Spleen (tissue), 11 donors: Measurements from ENCODE around the gene ETV4. TPM values are rescaled to one million over a fixed set of nuclear protein-coding genes. Genes with fewer than 3 reads are reported as not detected.

ENCODE experiments used
- DNase-seq: peaks from one replicate; pipeline ENCODE4 v3.0.0-alpha.2; 2020
- H3K27ac ChIP-seq, 8 donors: fragments of 200-600 bp; sonication (generic) in 7 of 8; 1 replicate in 4 of 8; 2 replicates in 4 of 8; pipeline versions ENCODE4 v1.5.0 to v1.8.0; 2016 to 2021; ENCODE audit warnings: inconsistent platforms in 4 of 8, mild to moderate bottlenecking in 4 of 8, moderate library complexity in 1 of 8
- H3K27me3 ChIP-seq, 7 donors: fragments of 200-600 bp; sonication (generic) in 6 of 7; replicated peaks in 1 of 7; 1 replicate in 4 of 7; 2 replicates in 3 of 7; pipeline versions ENCODE4 v1.5.0 to v1.8.0; 2016 to 2021; ENCODE audit warnings: inconsistent platforms in 3 of 7, mild to moderate bottlenecking in 1 of 7
- H3K36me3 ChIP-seq, 6 donors: fragments of 200-600 bp; sonication (generic) in 5 of 6; 1 replicate in 4 of 6; 2 replicates in 2 of 6; pipeline versions ENCODE4 v1.5.0 to v1.8.0; 2016 to 2021; ENCODE audit warnings: inconsistent platforms in 2 of 6
- H3K4me1 ChIP-seq, 6 donors: fragments of 200-600 bp; sonication (generic) in 5 of 6; 1 replicate in 3 of 6; 2 replicates in 3 of 6; pipeline versions ENCODE4 v1.5.0 to v1.8.0; 2016 to 2021; ENCODE audit warnings: inconsistent platforms in 3 of 6
- H3K4me3 ChIP-seq, 8 donors: fragments of 200-600 bp; sonication (generic) in 7 of 8; 1 replicate in 4 of 8; 2 replicates in 4 of 8; pipeline versions ENCODE4 v1.5.0 to v1.8.0; 2016 to 2021; ENCODE audit warnings: inconsistent platforms in 4 of 8, mild to moderate bottlenecking in 4 of 8, moderate library complexity in 2 of 8
- H3K9me3 ChIP-seq, 8 donors: fragments of 200-600 bp; sonication (generic) in 7 of 8; 1 replicate in 4 of 8; 2 replicates in 4 of 8; pipeline versions ENCODE4 v1.5.0 to v1.8.0; 2016 to 2021; ENCODE audit warnings: inconsistent platforms in 4 of 8
- CTCF ChIP-seq, 11 experiments: fragments of 200-600 bp in 7 of 11; fragments of 450-650 bp in 4 of 11; sonication (generic) in 4 of 11; IDR thresholded peaks in 8 of 11; conservative IDR thresholded peaks in 3 of 11; 1 replicate in 7 of 11; 2 replicates in 4 of 11; pipeline versions ENCODE4 v1.4.0 to v1.8.0; 2016 to 2021; ENCODE audit warnings: antibody characterized with exemption in 11 of 11, inconsistent platforms in 4 of 11, mild to moderate bottlenecking in 1 of 11
- POLR2A ChIP-seq, 3 donors: fragments of 450-650 bp; IDR thresholded peaks; one replicate each; pipeline ENCODE4 v1.5.1; 2017; ENCODE audit warnings: antibody characterized with exemption in 3 of 3, mild to moderate bottlenecking in 1 of 3
- POLR2AphosphoS5 ChIP-seq, 3 donors: sonication (generic); formaldehyde crosslinking; IDR thresholded peaks; one replicate each; pipeline ENCODE4 v1.5.1; 2017; ENCODE audit warnings: antibody characterized with exemption in 3 of 3
- WGBS, 5 donors: extraction: QIAGEN DNeasy Blood & Tissue Kit in 3 of 5; methylation state at CpG; one replicate each; pipeline versions ENCODE4 v1.1.5 to v1.1.7; 2013 to 2018; 5-methylcytosine and 5-hydroxymethylcytosine counted together
- intact Hi-C: fragments of 100-400 bp; cut with DNase I; formaldehyde crosslinking; loops from one replicate; pipeline ENCODE4 v1.15.0; 2023; ENCODE audit warnings: low total_unique reads
- polyA plus RNA-seq, 3 donors: library from polyadenylated mRNA; stranded (reverse); fragments of 200-250 nt; gene quantifications; one replicate each; pipeline ENCODE4 v1.2.1, GENCODE V29; 2013
- total RNA-seq, 7 donors: library from RNA; depleted of rRNA in 3 of 7; stranded (reverse); fragments of >200 nt in 3 of 7; fragmentation: NEBNext Ultra II Directional in 4 of 7; extraction: Animal tissue kit (Norgen Biotek cat#: 25700) in 4 of 7; gene quantifications; one replicate each; pipeline versions ENCODE4 v1.1.0 to v1.2.1, GENCODE V29; 2016 to 2021
- donor health status: healthy with polysubstance abuse.
- donor health status: DM: no; HTN: no; CAD: no; lungs with moderate emphysema.
- donor health status: DM: no; HTN: no; CAD: no.
- donor health status: Bipolar disorder and iron deficiency.
- donor health status: healthy.
- donor health status: DM: no; HTN: no; CAD: no.
- donor health status: DM: yes; HTN: yes; CAD: no.

Gene ETV4
- total and polyA plus RNA-seq, 10 donors = 0.17 to 0.97 (median 0.53) TPM; not detected in 3

- no peak overlapping the region for H3K4me3 ChIP-seq
- H3K4me1 ChIP-seq = peaks cover 8 to 25% (median 19%) of the 10 kb centered on the region in 6 donors
- TF ChIP-seq POLR2AphosphoS5 (IDR thresholded peaks at IDR 0.05) (no peak), POLR2A (IDR thresholded peaks at IDR 0.05) (no peak), CTCF (IDR thresholded peaks at IDR 0.05 in 8 of 11, conservative IDR thresholded peaks at IDR 0.05 in 3 of 11) (no peak)
- H3K9me3 ChIP-seq = no peaks in the 10 kb centered on the region
- WGBS, 5 donors = 55 to 63% (median 60%) methylated on average over 7 of the region's 7 CpGs
- H3K27ac ChIP-seq = no peak overlapping the region
- H3K36me3 ChIP-seq = no peaks in the 10 kb centered on the region
- no peak for DNase-seq
- intact Hi-C loops = loop anchor here (10.0 kb wide), 1 partner anchor 191 kb away; no protein-coding TSS in a partner anchor
- H3K27me3 ChIP-seq = peaks cover 0 to 11% (median 0%) of the 10 kb centered on the region in 7 donors
These were observed 27.6 kb upstream of the ETV4 start for GRCh38 chr17:43573579-43574321.

GRCh38 chr17:43572368-43572980 lies 26.3 kb upstream of the ETV4 start:
- no peaks in the 10 kb centered on the region for H3K9me3 ChIP-seq
- no peak overlapping the region for H3K4me3 ChIP-seq
- 78 to 89% (median 87%) methylated on average over 5 of the region's 5 CpGs for whole genome bisulfite sequencing, 5 donors
- intact Hi-C loops = loop anchor here (10.0 kb wide), 1 partner anchor 192 kb away; no protein-coding TSS in a partner anchor
- no peak overlapping the region for H3K27ac ChIP-seq
- H3K4me1 ChIP-seq = peaks cover 0 to 12% (median 8%) of the 10 kb centered on the region in 6 donors
- H3K36me3 ChIP-seq = no peaks in the 10 kb centered on the region
- H3K27me3 ChIP-seq = peaks cover 0 to 11% (median 0%) of the 10 kb centered on the region in 7 donors
- TF ChIP-seq POLR2A (IDR thresholded peaks at IDR 0.05) (no peak), CTCF (IDR thresholded peaks at IDR 0.05 in 8 of 11, conservative IDR thresholded peaks at IDR 0.05 in 3 of 11) (no peak), POLR2AphosphoS5 (IDR thresholded peaks at IDR 0.05) (no peak)
- DNase-seq = no peak

GRCh38 chr17:43570518-43570928 lies 24.4 kb upstream of the ETV4 start:
- no peak for DNase-seq
- intact Hi-C loops = loop anchor here (10.0 kb wide), 1 partner anchor 194 kb away; no protein-coding TSS in a partner anchor
- Histone ChIP-seq H3K4me1 (no peaks in the 10 kb centered on the region), H3K27ac (no peak overlapping the region), H3K4me3 (no peak overlapping the region), H3K36me3 (no peaks in the 10 kb centered on the region), H3K27me3 (peaks cover 0 to 13% (median 0%) of the 10 kb centered on the region in 7 donors), H3K9me3 (no peaks in the 10 kb centered on the region)
- 82 to 89% (median 85%) methylated on average over 3 of the region's 3 CpGs for WGBS, 5 donors
- TF ChIP-seq POLR2AphosphoS5 (IDR thresholded peaks at IDR 0.05) = no peak
- no peak for TF ChIP-seq POLR2A (IDR thresholded peaks at IDR 0.05)
- no peak for TF ChIP-seq CTCF (IDR thresholded peaks at IDR 0.05 in 8 of 11, conservative IDR thresholded peaks at IDR 0.05 in 3 of 11)

- no peak for DNase-seq
- peaks cover 0 to under 1% (median under 1%) of the 10 kb centered on the region in 6 donors for H3K4me1 ChIP-seq
- H3K9me3 ChIP-seq = no peaks in the 10 kb centered on the region
- intact Hi-C loops = no loop called here
- H3K4me3 ChIP-seq = no peak overlapping the region
- peaks cover 0 to 22% (median 0%) of the 10 kb centered on the region in 7 donors for H3K27me3 ChIP-seq
- no peak overlapping the region for H3K27ac ChIP-seq
- TF ChIP-seq POLR2A (IDR thresholded peaks at IDR 0.05) (no peak), POLR2AphosphoS5 (IDR thresholded peaks at IDR 0.05) (no peak), CTCF (IDR thresholded peaks at IDR 0.05 in 8 of 11, conservative IDR thresholded peaks at IDR 0.05 in 3 of 11) (no peak)
- H3K36me3 ChIP-seq = no peaks in the 10 kb centered on the region
- WGBS, 5 donors = 82 to 94% (median 87%) methylated on average over 5 of the region's 5 CpGs
These were observed 22.5 kb upstream of the ETV4 start for GRCh38 chr17:43568506-43569082.
